ENCODE data around the gene MED12. TPM values are rescaled to one million over a fixed set of nuclear protein-coding genes. Genes with fewer than 3 reads are reported as not detected.

The MED12 gene
- polyA plus RNA-seq, 3 donors, result 2.4 to 17.8 (median 5.0) TPM

- Mint-ChIP-seq H3K4me1 (peaks cover 36% of the 10 kb centered on the region), H3K4me3 (no peak overlapping the region), H3K27me3 (ENCODE audit: low read depth in 3 of 3) (peaks cover 0 to 19% (median 3%) of the 10 kb centered on the region in 3 donors), H3K36me3 (peaks cover 13 to 18% of the 10 kb centered on the region in 2 donors), H3K27ac (no peak overlapping the region), H3K9me3 (peaks cover 0 to 6% (median 0%) of the 10 kb centered on the region in 7 donors)
- DNase-seq, result no peak
- intact Hi-C loops (cut with micrococcal nuclease), result loop anchor here (1.0 to 10.0 kb wide), 3 partner anchors 29 to 83 kb away; no protein-coding TSS in a partner anchor
- H3K9me3 ChIP-seq (replicated peaks in 1 of 2; ENCODE audit: control insufficient read depth in 1 of 2, insufficient read depth in 1 of 2, low read length in 2 of 2), result no peaks in the 10 kb centered on the region
- H3K4me3 ChIP-seq (replicated peaks in 1 of 3; ENCODE audit: low read depth in 2 of 3, low read length in 3 of 3), result no peak overlapping the region
- H3K27me3 ChIP-seq (ENCODE audit: control insufficient read depth in 2 of 2, insufficient read depth in 2 of 2, low read length in 2 of 2), result no peaks in the 10 kb centered on the region
- H3K79me2 ChIP-seq (ENCODE audit: insufficient read depth, low read length), result no peaks in the 10 kb centered on the region
- no peak overlapping the region for H2AFZ ChIP-seq (ENCODE audit: insufficient read depth, low read depth, low read length, poor library complexity, severe bottlenecking)
- H4K20me1 ChIP-seq (ENCODE audit: insufficient read depth, low read length), result no peaks in the 10 kb centered on the region
- H3K4me1 ChIP-seq (ENCODE audit: control insufficient read depth in 1 of 2, insufficient read depth in 2 of 2, low read length in 2 of 2), result peaks cover 38 to 44% of the 10 kb centered on the region in 2 donors
- H3K36me3 ChIP-seq (replicated peaks in 1 of 2; ENCODE audit: control insufficient read depth in 1 of 2, insufficient read depth in 2 of 2, low read length in 2 of 2), result peaks cover 5 to 7% of the 10 kb centered on the region in 2 donors
- peak overlapping the region; percentile 4 for H3K9ac ChIP-seq (ENCODE audit: insufficient read depth, low read length, poor library complexity, severe bottlenecking)
- no peak overlapping the region for H3K27ac ChIP-seq (ENCODE audit: low read depth in 1 of 2, low read length in 2 of 2)
- TF ChIP-seq, protein P1, sequence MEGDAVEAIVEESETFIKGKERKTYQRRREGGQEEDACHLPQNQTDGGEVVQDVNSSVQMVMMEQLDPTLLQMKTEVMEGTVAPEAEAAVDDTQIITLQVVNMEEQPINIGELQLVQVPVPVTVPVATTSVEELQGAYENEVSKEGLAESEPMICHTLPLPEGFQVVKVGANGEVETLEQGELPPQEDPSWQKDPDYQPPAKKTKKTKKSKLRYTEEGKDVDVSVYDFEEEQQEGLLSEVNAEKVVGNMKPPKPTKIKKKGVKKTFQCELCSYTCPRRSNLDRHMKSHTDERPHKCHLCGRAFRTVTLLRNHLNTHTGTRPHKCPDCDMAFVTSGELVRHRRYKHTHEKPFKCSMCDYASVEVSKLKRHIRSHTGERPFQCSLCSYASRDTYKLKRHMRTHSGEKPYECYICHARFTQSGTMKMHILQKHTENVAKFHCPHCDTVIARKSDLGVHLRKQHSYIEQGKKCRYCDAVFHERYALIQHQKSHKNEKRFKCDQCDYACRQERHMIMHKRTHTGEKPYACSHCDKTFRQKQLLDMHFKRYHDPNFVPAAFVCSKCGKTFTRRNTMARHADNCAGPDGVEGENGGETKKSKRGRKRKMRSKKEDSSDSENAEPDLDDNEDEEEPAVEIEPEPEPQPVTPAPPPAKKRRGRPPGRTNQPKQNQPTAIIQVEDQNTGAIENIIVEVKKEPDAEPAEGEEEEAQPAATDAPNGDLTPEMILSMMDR (IDR thresholded peaks at IDR 0.05), result no peak
- no peak overlapping the region for H3K4me2 ChIP-seq (replicated peaks; ENCODE audit: extremely low read depth, low read length, poor library complexity, severe bottlenecking)
- WGBS (ENCODE audit: insufficient coverage), result 83% methylated on average over 3 of the region's 5 CpGs
Measured at GRCh38 chrX:71098951-71099506, 19.4 kb upstream of the MED12 start.

- WGBS (ENCODE audit: insufficient coverage), result 100% methylated on average over 2 of the region's 4 CpGs
- Histone ChIP-seq H3K4me3 (replicated peaks in 1 of 3; ENCODE audit: low read depth in 2 of 3, low read length in 3 of 3) (no peak overlapping the region), H3K9ac (ENCODE audit: insufficient read depth, low read length, poor library complexity, severe bottlenecking) (no peak overlapping the region), H3K27me3 (ENCODE audit: control insufficient read depth in 2 of 2, insufficient read depth in 2 of 2, low read length in 2 of 2) (no peaks in the 10 kb centered on the region), H3K9me3 (replicated peaks in 1 of 2; ENCODE audit: control insufficient read depth in 1 of 2, insufficient read depth in 1 of 2, low read length in 2 of 2) (no peaks in the 10 kb centered on the region), H4K20me1 (ENCODE audit: insufficient read depth, low read length) (no peaks in the 10 kb centered on the region), H2AFZ (ENCODE audit: insufficient read depth, low read depth, low read length, poor library complexity, severe bottlenecking) (no peak overlapping the region), H3K27ac (ENCODE audit: low read depth in 1 of 2, low read length in 2 of 2) (no peak overlapping the region), H3K79me2 (ENCODE audit: insufficient read depth, low read length) (no peaks in the 10 kb centered on the region), H3K36me3 (replicated peaks in 1 of 2; ENCODE audit: control insufficient read depth in 1 of 2, insufficient read depth in 2 of 2, low read length in 2 of 2) (peaks cover 5 to 7% of the 10 kb centered on the region in 2 donors), H3K4me2 (replicated peaks; ENCODE audit: extremely low read depth, low read length, poor library complexity, severe bottlenecking) (no peak overlapping the region), H3K4me1 (ENCODE audit: control insufficient read depth in 1 of 2, insufficient read depth in 2 of 2, low read length in 2 of 2) (peaks cover 46 to 51% of the 10 kb centered on the region in 2 donors)
- Mint-ChIP-seq H3K9me3 (peaks cover 0 to 6% (median 0%) of the 10 kb centered on the region in 7 donors), H3K4me3 (no peak overlapping the region), H3K36me3 (peaks cover 13 to 18% of the 10 kb centered on the region in 2 donors), H3K27ac (peak overlapping the region in 1 of 7 donors; percentile 62), H3K4me1 (peaks cover 43% of the 10 kb centered on the region), H3K27me3 (ENCODE audit: low read depth in 3 of 3) (peaks cover 0 to 19% (median 2%) of the 10 kb centered on the region in 3 donors)
- intact Hi-C loops (cut with micrococcal nuclease), result loop anchor here (5.0 to 10.0 kb wide), 2 partner anchors 75 to 83 kb away; no protein-coding TSS in a partner anchor
- no peak for DNase-seq
- TF ChIP-seq, protein P1 (IDR thresholded peaks at IDR 0.05), result no peak
Measured at GRCh38 chrX:71099736-71100135, 18.7 kb upstream of the MED12 start.
